NCI-H1048 (cell line): Measurements from ENCODE around the gene ADGRL3.
"Not testable (repeated sequence)": the region's sequence is repeated elsewhere in the genome, so short reads cannot be mapped to it uniquely, and the experiment has no call there.

ENCODE experiments used
- DNase-seq: peaks from one replicate; lab custom pipeline; 2025; lab: John Stamatoyannopoulos, UW

The ADGRL3 gene

GRCh38 chr4:61350932-61351331 is 150.8 kb downstream of the ADGRL3 start:
- DNase-seq, result no peak

DNA sequence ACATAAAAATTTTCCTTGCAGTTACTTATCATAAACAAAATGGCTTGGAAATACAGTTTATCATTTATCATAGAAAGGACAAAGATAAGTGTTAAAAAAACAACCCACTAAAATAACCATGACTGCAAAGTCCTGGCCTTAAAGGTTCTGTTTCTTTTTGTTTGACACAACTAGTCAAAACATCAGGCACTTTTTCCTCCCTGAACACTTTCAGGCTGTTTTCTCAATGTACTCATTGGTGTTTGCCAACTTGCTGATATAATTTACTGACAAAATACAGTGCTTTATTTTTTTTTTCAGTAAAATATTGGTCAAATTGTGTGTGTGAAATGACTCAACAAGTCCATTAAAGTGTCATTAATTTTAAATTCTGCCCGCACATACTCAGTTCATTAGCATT is 156.6 kb downstream of the ADGRL3 start:
- no peak for DNase-seq

DNA sequence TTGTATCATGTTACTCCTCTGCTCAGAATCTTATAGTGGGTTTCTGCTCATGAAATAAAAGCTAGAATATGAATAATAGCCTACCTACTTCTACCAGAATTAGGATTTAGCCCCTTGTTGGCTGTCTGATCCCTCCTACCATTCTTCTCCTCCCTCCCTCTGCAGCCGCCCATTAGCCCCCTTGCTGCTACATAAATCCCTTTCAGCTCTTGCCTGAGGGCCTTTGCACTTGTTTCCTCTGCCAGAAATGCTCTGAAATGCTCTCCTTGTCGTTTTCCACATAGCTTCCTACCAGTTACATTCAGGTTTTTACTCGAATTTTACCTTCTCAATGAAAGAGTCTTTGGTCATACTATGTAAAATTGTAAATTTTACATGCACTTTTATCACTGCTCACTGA is 159.2 kb downstream of the ADGRL3 start:
- no peak for DNase-seq

GRCh38 chr4:61372817-61373216 is 172.7 kb downstream of the ADGRL3 start:
- not testable (repeated sequence) for DNase-seq

- no peak for DNase-seq
Measured at GRCh38 chr4:61373901-61374440, 173.8 kb downstream of the ADGRL3 start.

DNA sequence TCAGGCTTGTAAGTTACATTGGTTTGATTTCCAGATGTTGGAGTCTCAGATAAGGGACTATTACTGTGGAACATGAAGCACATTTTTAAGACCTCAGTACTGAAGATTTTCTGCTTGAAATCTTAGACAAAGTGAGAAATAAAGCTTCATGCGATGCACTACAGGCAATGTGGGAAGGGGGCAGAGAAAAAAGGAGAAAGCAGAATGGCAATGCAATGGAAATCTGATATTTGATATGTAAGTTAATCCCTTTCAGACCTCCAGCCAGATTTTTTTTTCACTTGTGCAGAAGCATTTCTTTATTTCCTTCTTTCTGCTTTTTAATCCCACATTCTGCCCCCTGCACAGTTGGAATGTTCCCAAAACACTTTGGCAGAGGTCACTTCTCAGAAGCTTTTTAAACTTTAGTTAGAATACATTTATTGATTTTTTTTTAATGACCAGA is 174.3 kb downstream of the ADGRL3 start:
- peak; percentile 6 for DNase-seq

- DNase-seq, result no peak
Measured at GRCh38 chr4:61375301-61375700, 175.2 kb downstream of the ADGRL3 start.

DNA sequence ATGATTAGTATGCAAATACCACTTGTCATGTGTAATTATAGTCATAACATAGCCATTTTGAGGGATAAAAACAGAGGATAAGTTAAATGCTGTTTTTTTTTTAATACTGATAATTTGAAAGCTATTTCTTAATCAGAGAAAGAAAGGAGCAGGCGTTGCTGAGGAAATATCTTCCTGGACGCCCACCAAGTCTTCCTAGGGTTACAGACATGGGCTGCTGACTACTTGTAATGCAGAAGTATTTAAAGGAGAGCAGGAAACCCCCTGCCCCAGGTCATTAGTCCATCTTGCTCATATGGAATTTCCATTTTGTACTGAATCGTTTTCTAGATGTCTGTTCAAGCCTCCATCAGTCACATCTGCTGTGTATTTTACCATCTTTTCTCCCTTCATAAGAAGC is 176.2 kb downstream of the ADGRL3 start:
- DNase-seq, result no peak

DNA sequence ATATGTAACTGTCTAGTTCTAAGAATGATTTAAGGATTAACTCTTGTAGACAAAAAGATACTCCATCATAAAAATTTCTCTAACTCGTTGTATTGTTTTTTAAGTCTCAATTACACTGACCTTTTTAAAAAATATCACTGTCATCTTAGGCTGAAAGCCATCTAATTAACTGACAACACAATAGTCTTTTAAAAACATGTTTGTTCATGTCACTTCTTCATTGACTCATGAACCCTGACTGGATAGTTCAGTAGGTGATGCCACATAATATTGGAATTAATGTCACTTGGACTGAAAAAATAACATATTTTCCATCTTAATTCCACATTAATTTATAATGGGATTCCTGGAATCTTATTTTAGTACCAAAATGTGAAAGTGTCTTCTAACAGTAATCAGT is 179.3 kb downstream of the ADGRL3 start:
- DNase-seq, result no peak

DNA sequence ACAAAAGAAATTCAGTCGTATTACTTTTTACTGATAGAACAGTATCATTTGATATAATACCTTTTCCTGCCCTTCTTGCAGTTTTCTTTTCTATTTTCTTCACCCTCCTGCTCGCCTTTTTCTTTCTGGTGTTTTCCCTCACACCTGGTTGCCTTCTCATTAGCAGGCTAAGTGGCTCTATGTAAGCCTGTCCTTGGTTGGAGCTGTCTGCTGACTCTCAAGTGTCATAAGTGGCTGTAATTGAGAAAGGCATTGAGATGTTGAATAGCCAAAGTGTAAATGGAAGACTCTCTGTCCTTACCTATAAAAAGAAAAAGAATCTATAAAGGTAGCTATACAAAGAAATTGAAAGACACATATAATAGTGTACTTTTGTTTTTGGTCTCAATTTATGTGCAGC is 180.7 kb downstream of the ADGRL3 start:
- no peak for DNase-seq

- no peak for DNase-seq
Measured at GRCh38 chr4:61385256-61385655, 185.1 kb downstream of the ADGRL3 start.

DNA sequence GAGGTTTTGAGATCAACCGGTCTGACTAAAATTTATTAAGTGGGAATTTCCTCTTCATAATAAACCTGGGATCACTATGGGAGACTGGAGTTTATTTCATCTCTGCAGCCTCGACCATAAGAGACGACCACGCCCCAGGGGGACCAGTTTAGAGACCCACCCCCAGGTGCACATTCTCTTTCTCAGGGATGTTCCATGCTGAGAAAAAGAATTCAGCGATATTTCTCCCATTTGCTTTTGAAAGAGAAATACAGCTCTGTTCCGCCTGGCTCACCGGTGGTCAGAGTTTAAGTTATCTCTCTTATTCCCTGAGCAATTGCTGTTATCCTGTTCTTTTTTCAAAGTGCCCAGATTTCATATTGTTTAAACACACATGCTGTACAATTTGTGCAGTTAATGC is 187.2 kb downstream of the ADGRL3 start:
- DNase-seq, result not testable (repeated sequence)

DNA sequence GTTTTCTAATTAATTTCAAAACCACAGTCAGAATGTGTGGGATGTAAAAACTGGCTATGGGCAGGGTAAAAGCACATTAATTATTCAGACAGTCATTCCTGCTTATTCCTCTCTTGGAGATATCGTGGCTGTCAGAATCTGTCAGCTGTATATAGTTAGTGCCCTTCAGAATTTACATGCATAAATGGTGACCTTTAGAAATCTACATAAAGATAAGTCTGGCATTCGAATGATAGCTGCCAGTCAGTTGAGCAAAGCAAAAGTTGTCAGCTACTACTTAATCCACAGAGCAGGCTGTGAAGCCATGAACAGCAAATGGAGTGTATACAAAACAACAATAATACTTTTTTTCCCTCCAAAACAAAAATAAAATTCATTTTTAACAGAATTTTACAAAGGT is 189.5 kb downstream of the ADGRL3 start:
- DNase-seq, result no peak

- DNase-seq, result no peak
Measured at GRCh38 chr4:61395754-61396153, 195.6 kb downstream of the ADGRL3 start.

DNA sequence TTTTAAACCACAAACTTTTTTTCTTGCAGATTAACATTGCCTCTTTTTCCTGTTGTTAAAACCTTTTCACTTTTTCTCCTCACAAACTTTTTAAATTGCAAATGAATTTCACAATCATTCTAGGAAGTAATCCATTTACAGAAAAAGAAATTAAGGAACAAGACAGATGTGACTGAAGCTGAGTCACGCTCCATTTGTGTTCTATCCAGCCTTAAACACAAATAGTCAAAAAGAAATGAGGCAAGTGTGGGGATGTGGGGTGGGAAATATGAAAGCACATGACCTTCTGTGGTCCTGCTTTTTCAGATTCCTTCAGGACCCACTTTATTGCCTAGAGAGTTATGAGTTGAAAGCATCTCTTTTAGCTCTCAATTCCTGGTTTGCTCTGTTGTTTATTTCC is 197.0 kb downstream of the ADGRL3 start:
- DNase-seq, result no peak

GRCh38 chr4:61400439-61401038 is 200.4 kb downstream of the ADGRL3 start:
- no peak for DNase-seq

- no peak for DNase-seq
Measured at GRCh38 chr4:61401771-61402170, 201.6 kb downstream of the ADGRL3 start.

DNA sequence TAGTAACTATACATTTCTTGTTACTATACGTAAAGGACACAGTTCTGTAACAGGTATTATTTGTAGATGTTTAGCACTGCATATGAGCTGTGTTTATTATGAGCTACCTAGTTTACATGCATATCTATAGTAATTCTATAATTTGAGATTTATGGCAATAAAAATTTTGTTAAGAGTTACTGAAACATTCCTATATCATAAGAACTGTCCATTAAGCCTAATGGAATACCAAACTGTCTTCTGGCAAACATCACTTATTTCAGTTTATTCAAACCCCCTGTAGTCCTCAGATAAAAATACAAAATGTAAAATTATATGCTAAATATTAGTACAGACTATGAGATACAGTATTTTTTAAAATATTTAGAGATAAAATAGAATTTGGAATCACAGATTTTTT is 205.2 kb downstream of the ADGRL3 start:
- DNase-seq, result no peak

DNA sequence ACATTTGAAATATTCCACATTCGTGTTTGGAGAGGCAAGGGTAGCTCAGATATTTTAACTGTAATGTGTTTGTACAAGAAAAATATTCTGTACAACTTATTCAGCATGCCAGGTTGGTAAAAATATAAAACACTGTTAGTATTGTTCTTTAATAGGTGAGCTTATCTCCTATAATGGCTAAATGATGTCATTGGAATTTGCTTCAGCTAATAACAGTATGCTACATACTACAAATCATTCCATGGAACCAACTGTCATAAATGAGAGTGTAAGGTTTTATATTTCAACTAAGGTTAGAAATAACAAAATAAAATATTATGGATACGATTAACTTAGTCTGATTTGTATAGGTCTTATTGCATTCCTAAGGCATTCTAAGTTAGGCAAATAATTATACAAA is 206.6 kb downstream of the ADGRL3 start:
- peak; percentile 80 for DNase-seq

DNA sequence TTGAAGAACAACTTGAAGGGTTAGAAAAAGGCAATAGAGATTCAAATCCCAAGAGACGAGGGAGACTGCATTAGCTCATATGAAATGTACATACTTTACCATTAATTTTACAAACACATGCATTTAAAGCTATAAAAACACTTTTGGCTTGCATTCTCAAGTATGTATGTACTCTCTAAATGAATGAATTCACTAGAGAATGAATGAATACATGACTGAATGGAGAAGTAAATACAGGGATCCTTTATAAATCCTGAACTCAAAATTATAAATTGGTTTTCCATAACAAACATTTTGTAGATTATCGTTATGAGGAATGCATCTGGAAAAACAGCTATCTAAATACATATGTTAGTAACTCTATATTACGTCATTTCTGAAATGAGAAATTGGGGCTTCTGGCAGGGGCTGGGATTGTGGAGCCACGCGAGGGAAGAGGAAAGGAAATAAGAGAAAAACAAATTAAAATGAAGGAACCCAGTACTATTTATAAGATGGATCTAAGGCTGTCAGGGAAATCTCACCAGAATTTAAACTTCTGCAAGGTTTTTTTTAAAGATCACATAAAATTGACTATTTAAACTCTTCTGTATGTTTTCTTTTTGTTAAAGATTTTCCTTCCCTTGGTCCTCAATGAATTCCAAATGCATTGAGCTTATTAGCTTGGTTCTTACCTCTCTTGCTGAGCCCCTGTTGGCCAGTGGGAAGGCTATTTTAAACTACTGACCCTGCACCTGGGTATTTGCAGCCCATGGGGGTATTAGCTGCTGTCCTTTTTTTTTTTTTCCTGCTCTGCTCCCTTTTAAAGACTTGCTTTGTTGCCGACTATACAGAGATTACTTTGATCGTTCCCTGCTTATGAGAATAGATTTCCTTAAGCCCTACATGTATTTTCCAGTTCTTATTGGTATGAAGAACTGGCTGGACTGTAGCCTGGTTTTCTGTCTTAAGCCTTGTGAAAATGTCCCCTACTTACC is 207.8 kb downstream of the ADGRL3 start:
- no peak for DNase-seq

DNA sequence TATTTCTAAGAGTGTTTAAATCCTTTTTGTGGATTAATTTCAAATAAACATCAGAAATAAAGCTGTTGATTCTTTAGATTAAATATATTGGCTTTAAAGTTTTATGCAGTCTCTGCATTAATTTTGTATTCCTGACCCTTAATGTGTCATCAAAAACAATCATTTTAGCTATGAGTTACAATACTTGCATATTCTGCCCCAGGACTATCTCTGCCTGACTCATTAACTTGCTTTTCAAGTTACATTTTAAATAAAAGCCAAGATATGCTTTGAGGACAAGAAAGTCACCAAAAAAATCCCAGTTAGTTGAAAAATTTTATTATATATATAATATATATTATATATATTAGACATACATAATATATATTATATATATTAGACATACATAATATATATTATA is 208.7 kb downstream of the ADGRL3 start:
- no peak for DNase-seq

DNA sequence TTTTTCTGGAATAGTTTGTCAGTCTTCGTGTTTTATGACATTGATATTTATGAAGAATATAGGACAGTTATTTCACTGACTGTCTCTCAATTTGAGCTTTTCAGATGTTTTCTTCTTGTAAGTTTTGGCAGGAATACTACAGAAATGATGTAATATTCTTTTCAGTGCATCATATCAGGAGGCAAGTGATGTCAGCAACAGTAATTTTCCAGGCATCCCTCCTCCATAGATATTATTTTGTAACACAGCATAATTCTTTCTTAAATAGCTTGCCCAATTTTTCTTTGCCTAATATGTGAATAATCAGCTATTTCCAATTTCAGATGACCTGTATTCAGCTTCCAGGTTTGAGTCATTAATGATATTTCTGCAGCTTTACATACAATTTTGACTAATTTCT is 211.1 kb downstream of the ADGRL3 start:
- no peak for DNase-seq

DNA sequence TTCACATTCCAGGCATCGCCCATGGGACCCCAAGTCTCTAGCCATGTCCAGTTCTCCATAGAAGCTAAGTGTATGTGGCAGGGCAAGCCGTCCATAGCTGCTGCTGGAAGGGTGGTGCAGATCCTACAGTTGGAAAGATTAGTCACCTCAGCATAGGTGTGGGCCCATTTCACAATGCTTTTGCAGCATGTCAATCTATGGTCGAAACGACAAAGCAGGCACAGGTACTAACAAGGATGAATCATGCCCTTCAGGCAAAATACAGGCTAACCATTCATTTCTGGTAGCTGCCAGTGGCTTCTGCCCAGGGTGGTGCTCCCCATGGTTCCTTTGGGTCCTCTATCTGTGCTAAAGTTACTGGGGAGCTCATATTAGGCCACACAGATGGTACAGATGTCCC is 225.2 kb downstream of the ADGRL3 start:
- no peak for DNase-seq
